HEK293 (cell line): ENCODE results near the gene KEL.

Experiments used
- CTCF ChIA-PET: fragments of 350-600 bp; formaldehyde crosslinking; extraction: SDS; loops from one replicate; lab custom pipeline; 2021; ENCODE audit warnings: antibody characterized with exemption; lab: Yijun Ruan, JAX
- POLR2A ChIA-PET: fragments of 300-600 bp; formaldehyde crosslinking; extraction: SDS; loops from one replicate; lab custom pipeline; 2020; ENCODE audit warnings: antibody characterized with exemption, inconsistent platforms; lab: Yijun Ruan, JAX
- H3K27ac ChIP-seq: fragments of 200-500 bp; sonication (Bioruptor generic); 2 replicates; pipeline ENCODE4 v1.5.1; 2014; ENCODE audit warnings: low read depth, low read length, control low read depth, inconsistent platforms; ENCODE audit errors: extremely low read depth
- H3K36me3 ChIP-seq, 2 experiments: fragments of 200-500 bp in 1 of 2; sonication (Bioruptor generic) in 1 of 2; 1 replicate in 1 of 2; 2 replicates in 1 of 2; pipeline ENCODE4 v1.5.1; 2014 to 2017; ENCODE audit warnings: inconsistent platforms in 2 of 2, low read length in 2 of 2; ENCODE audit not compliant: control insufficient read depth in 2 of 2, insufficient read depth in 1 of 2
- H3K4me1 ChIP-seq: fragments of 200-500 bp; sonication (Bioruptor generic); 2 replicates; pipeline ENCODE4 v1.5.1; 2014; ENCODE audit warnings: mild to moderate bottlenecking, low read length, inconsistent platforms; ENCODE audit not compliant: control insufficient read depth, insufficient read depth
- H3K4me3 ChIP-seq: 2 replicates; pipeline ENCODE4 v1.5.1; 2011; ENCODE audit warnings: low read depth, mild to moderate bottlenecking, control low read depth, low read length, moderate library complexity
- H3K9me3 ChIP-seq: fragments of 200-500 bp; sonication (Bioruptor generic); 2 replicates; pipeline ENCODE4 v1.5.1; 2014; ENCODE audit warnings: low read depth, low read length, inconsistent platforms; ENCODE audit not compliant: control insufficient read depth, insufficient read depth
- BCL11A ChIP-seq: fragments of 450-650 bp; formaldehyde crosslinking; IDR thresholded peaks from 2 replicates; pipeline ENCODE4 v1.5.1; 2016; ENCODE audit warnings: low read depth, missing biosample characterization, missing genetic modification characterization
- EGR2 ChIP-seq: fragments of 450-650 bp; formaldehyde crosslinking; IDR thresholded peaks from 2 replicates; pipeline ENCODE4 v1.5.1; 2016; ENCODE audit warnings: low read depth, missing biosample characterization, missing genetic modification characterization
- ELK4 ChIP-seq: IDR thresholded peaks from 2 replicates; pipeline ENCODE4 v1.6.1; 2011; ENCODE audit warnings: mild to moderate bottlenecking, low read depth, low read length, borderline replicate concordance
- GLIS1 ChIP-seq: fragments of 450-650 bp; formaldehyde crosslinking; IDR thresholded peaks from 2 replicates; pipeline ENCODE4 v1.5.1; 2016; ENCODE audit warnings: missing biosample characterization, missing genetic modification characterization
- KLF1 ChIP-seq: fragments of 450-650 bp; formaldehyde crosslinking; IDR thresholded peaks from 2 replicates; pipeline ENCODE4 v1.5.1; 2016; ENCODE audit warnings: missing biosample characterization, missing genetic modification characterization
- KLF17 ChIP-seq: fragments of 450-650 bp; formaldehyde crosslinking; IDR thresholded peaks from 2 replicates; pipeline ENCODE4 v1.5.1; 2016; ENCODE audit warnings: missing biosample characterization, missing genetic modification characterization
- KLF8 ChIP-seq: fragments of 450-650 bp; formaldehyde crosslinking; IDR thresholded peaks from 2 replicates; pipeline ENCODE4 v1.5.1; 2016; ENCODE audit warnings: missing biosample characterization, missing genetic modification characterization
- MEIS1 ChIP-seq: sonication (generic); formaldehyde crosslinking; IDR thresholded peaks from 2 replicates; pipeline ENCODE4 v1.8.1; 2022; ENCODE audit warnings: missing genetic modification reagents, mild to moderate bottlenecking, borderline replicate concordance
- PRDM1 ChIP-seq: fragments of 450-650 bp; formaldehyde crosslinking; IDR thresholded peaks from 2 replicates; pipeline ENCODE4; 2016; ENCODE audit warnings: missing biosample characterization, missing genetic modification characterization
- PRDM6 ChIP-seq: fragments of 450-650 bp; formaldehyde crosslinking; IDR thresholded peaks from 2 replicates; pipeline ENCODE4 v1.5.1; 2017; ENCODE audit warnings: missing biosample characterization, missing genetic modification characterization
- SALL2 ChIP-seq: fragments of 450-650 bp; formaldehyde crosslinking; IDR thresholded peaks from 2 replicates; pipeline ENCODE4 v1.5.0; 2017; ENCODE audit warnings: missing biosample characterization, mild to moderate bottlenecking, missing genetic modification characterization, borderline replicate concordance
- SP2 ChIP-seq: fragments of 450-650 bp; formaldehyde crosslinking; IDR thresholded peaks from 2 replicates; pipeline ENCODE4 v1.5.1; 2016; ENCODE audit warnings: missing biosample characterization, missing genetic modification characterization
- TCF7L2 ChIP-seq: IDR thresholded peaks from 2 replicates; pipeline ENCODE4 v1.6.1; 2011; ENCODE audit warnings: low read depth, mild to moderate bottlenecking, inconsistent platforms, low read length, moderate library complexity, borderline replicate concordance
- ZBTB20 ChIP-seq: fragments of 450-650 bp; formaldehyde crosslinking; IDR thresholded peaks from 2 replicates; pipeline ENCODE4 v1.5.1; 2016; ENCODE audit warnings: missing biosample characterization, missing genetic modification characterization
- ZNF138 ChIP-seq: fragments of 450-650 bp; formaldehyde crosslinking; IDR thresholded peaks from 2 replicates; pipeline ENCODE4 v1.5.1; 2016; ENCODE audit warnings: missing biosample characterization, missing genetic modification characterization, borderline replicate concordance
- ZNF19 ChIP-seq: fragments of 450-650 bp; formaldehyde crosslinking; IDR thresholded peaks from 2 replicates; pipeline ENCODE4; 2016; ENCODE audit warnings: missing biosample characterization, missing genetic modification characterization, low read depth
- ZNF324 ChIP-seq: fragments of 450-650 bp; formaldehyde crosslinking; IDR thresholded peaks from 2 replicates; pipeline ENCODE4 v1.5.1; 2016; ENCODE audit warnings: missing biosample characterization, missing genetic modification characterization
- ZNF362 ChIP-seq: fragments of 450-650 bp; formaldehyde crosslinking; IDR thresholded peaks from 2 replicates; pipeline ENCODE4 v1.5.1; 2016; ENCODE audit warnings: missing biosample characterization, missing genetic modification characterization
- ZNF398 ChIP-seq: fragments of 450-650 bp; formaldehyde crosslinking; IDR thresholded peaks from 2 replicates; pipeline ENCODE4 v1.5.1; 2017; ENCODE audit warnings: missing biosample characterization, missing genetic modification characterization
- ZNF610 ChIP-seq: fragments of 450-650 bp; formaldehyde crosslinking; IDR thresholded peaks from 2 replicates; pipeline ENCODE4 v1.5.1; 2016; ENCODE audit warnings: missing biosample characterization, missing genetic modification characterization, borderline replicate concordance
- ZNF626 ChIP-seq: fragments of 450-650 bp; sonication (Bioruptor Pico); formaldehyde crosslinking; IDR thresholded peaks from 2 replicates; pipeline ENCODE4 v1.5.1; 2018; ENCODE audit warnings: missing biosample characterization, missing genetic modification characterization, inconsistent platforms
- ZNF639 ChIP-seq: fragments of 450-650 bp; formaldehyde crosslinking; IDR thresholded peaks from 2 replicates; pipeline ENCODE4 v1.5.1; 2016; ENCODE audit warnings: missing biosample characterization, missing genetic modification characterization
- ZNF658 ChIP-seq: fragments of 450-650 bp; formaldehyde crosslinking; IDR thresholded peaks from 2 replicates; pipeline ENCODE4; 2016; ENCODE audit warnings: missing biosample characterization, missing genetic modification characterization
- ZNF785 ChIP-seq: fragments of 450-650 bp; formaldehyde crosslinking; IDR thresholded peaks from 2 replicates; pipeline ENCODE4 v1.5.1; 2016; ENCODE audit warnings: missing biosample characterization, missing genetic modification characterization
- ZSCAN30 ChIP-seq: fragments of 450-650 bp; IDR thresholded peaks from 2 replicates; pipeline ENCODE4 v1.5.1; 2018; ENCODE audit warnings: missing biosample characterization, mild to moderate bottlenecking, missing genetic modification characterization, moderate library complexity
- ZSCAN5A ChIP-seq: fragments of 450-650 bp; formaldehyde crosslinking; IDR thresholded peaks from 2 replicates; pipeline ENCODE4 v1.5.1; 2016; ENCODE audit warnings: missing biosample characterization, missing genetic modification characterization

The KEL gene

GRCh38 chr7:142908290-142908689, 53.9 kb downstream of the KEL start:
- TF ChIP-seq KLF1 (tag by site-specific recombination), result no peak
- TF ChIP-seq EGR2 (tag by site-specific recombination), result no peak
- TF ChIP-seq MEIS1 (CRISPR knock-in tag), result no peak
- TF ChIP-seq ZNF398 (tag by site-specific recombination), result no peak
- TF ChIP-seq ZNF658, result no peak
- no peak for TF ChIP-seq ZNF626 (tag by site-specific recombination)
- TF ChIP-seq GLIS1 (tag by site-specific recombination), result no peak
- TF ChIP-seq KLF8 (tag by site-specific recombination), result no peak
- TF ChIP-seq ZNF324 (tag by site-specific recombination), result no peak
- TF ChIP-seq SP2, result no peak
- no peak for TF ChIP-seq SALL2 (tag by site-specific recombination)
- no peak for TF ChIP-seq PRDM6
- TF ChIP-seq ZNF610 (tag by site-specific recombination), result no peak
- no peak for TF ChIP-seq ZNF138 (tag by site-specific recombination)
- no peak for TF ChIP-seq ZNF785 (tag by site-specific recombination)
- no peak for TF ChIP-seq KLF17 (tag by site-specific recombination)
- TF ChIP-seq ZBTB20 (tag by site-specific recombination), result no peak
- TF ChIP-seq BCL11A (tag by site-specific recombination), result no peak
- no peak for TF ChIP-seq TCF7L2
- no peak for TF ChIP-seq ZSCAN30 (tag by site-specific recombination)
- TF ChIP-seq, all 188 proteins: peak for 0
- ChIA-PET POLR2A (no interaction called here), CTCF (no interaction called here)
- Histone ChIP-seq H3K9me3 (no peaks in the 10 kb centered on the region), H3K4me3 (no peak overlapping the region), H3K36me3 (no peaks in the 10 kb centered on the region), H3K27ac (no peak overlapping the region), H3K4me1 (no peaks in the 10 kb centered on the region)

GRCh38 chr7:142906643-142907042, 55.5 kb downstream of the KEL start:
- H3K9me3 ChIP-seq, result no peaks in the 10 kb centered on the region
- H3K4me3 ChIP-seq, result no peak overlapping the region
- CTCF ChIA-PET, result no interaction called here
- H3K4me1 ChIP-seq, result no peaks in the 10 kb centered on the region
- POLR2A ChIA-PET, result no interaction called here
- no peak overlapping the region for H3K27ac ChIP-seq
- H3K36me3 ChIP-seq, result no peaks in the 10 kb centered on the region
- TF ChIP-seq ZNF362 (no peak), ZSCAN5A (no peak), ELK4 (no peak), ZNF19 (tag by site-specific recombination) (no peak), ZNF639 (tag by site-specific recombination) (no peak), PRDM1 (tag by site-specific recombination) (no peak)
